Measurements from ENCODE around the gene CYREN. TPM values are rescaled to one million over a fixed set of nuclear protein-coding genes. Genes with fewer than 3 reads are reported as not detected.

Gene CYREN
- polyA plus RNA-seq, 2 of the 4 experiments (the other 2 are of a cell fraction): 59.3 to 70.4 TPM

- Histone ChIP-seq H3K4me3 (no peak overlapping the region), H3K4me2 (no peak overlapping the region), H3K27ac (no peak overlapping the region), H3K4me1 (no peaks in the 10 kb centered on the region), H3K9me3 (no peaks in the 10 kb centered on the region)
- DNase-seq (ENCODE audit: low read depth in 1 of 2, low spot score in 1 of 2) (no peak), ATAC-seq (no peak), FAIRE-seq (no peak)
- ChIA-PET POLR2A (no interaction called here), CTCF (interaction anchor here (0.6 to 1.2 kb wide), 2 partner anchors 16 to 564 kb away, joined by 3 to 4 read pairs; no protein-coding TSS in a partner anchor)
- TF ChIP-seq SMC3 (IDR thresholded peaks at IDR 0.05): no peak
- no peak for TF ChIP-seq KDM5A (IDR thresholded peaks at IDR 0.05)
- no peak for TF ChIP-seq MYC (IDR thresholded peaks at IDR 0.05; ENCODE audit: borderline replicate concordance, low read length)
- TF ChIP-seq RARB (CRISPR knock-in tag; IDR thresholded peaks at IDR 0.05): no peak
- no peak for TF ChIP-seq HOXB13 (CRISPR knock-in tag; IDR thresholded peaks at IDR 0.05; ENCODE audit: low read depth)
- no peak for TF ChIP-seq EHF (CRISPR knock-in tag; IDR thresholded peaks at IDR 0.05)
- no peak for TF ChIP-seq NR3C1 (IDR thresholded peaks at IDR 0.05)
- TF ChIP-seq RFX5 (IDR thresholded peaks at IDR 0.05): no peak
- WGBS (ENCODE audit: missing lambda C conversion rate): 88% methylated on average over 12 of the region's 12 CpGs
These were observed 24.1 kb upstream of the CYREN start for GRCh38 chr7:135194494-135195095.

- 89% methylated on average over 10 of the region's 10 CpGs for WGBS (ENCODE audit: missing lambda C conversion rate)
- TF ChIP-seq FOSL2 (IDR thresholded peaks at IDR 0.05) (no peak), FOSL2 (CRISPR knock-in tag; IDR thresholded peaks at IDR 0.05) (no peak), RCOR1 (IDR thresholded peaks at IDR 0.05; ENCODE audit: low read depth, low read length) (no peak), CBX2 (IDR thresholded peaks at IDR 0.05; ENCODE audit: borderline replicate concordance, low read depth) (no peak), HEYL (CRISPR knock-in tag; IDR thresholded peaks at IDR 0.05) (no peak)
- POLR2A ChIA-PET: no interaction called here
- ATAC-seq: no peak
- no peak for FAIRE-seq
- CTCF ChIA-PET: interaction anchor here (0.6 kb wide), 1 partner anchor 563 kb away, joined by 3 read pairs; no protein-coding TSS in a partner anchor
- Histone ChIP-seq H3K27ac (no peak overlapping the region), H3K4me1 (no peaks in the 10 kb centered on the region), H3K4me2 (no peak overlapping the region), H3K4me3 (no peak overlapping the region), H3K9me3 (no peaks in the 10 kb centered on the region)
- DNase-seq (ENCODE audit: low read depth in 1 of 2, low spot score in 1 of 2): no peak
These were observed 23.1 kb upstream of the CYREN start for GRCh38 chr7:135193615-135194081.

- no peak for DNase-seq (ENCODE audit: low read depth in 1 of 2, low spot score in 1 of 2)
- Histone ChIP-seq H3K4me1 (no peaks in the 10 kb centered on the region), H3K9me3 (no peaks in the 10 kb centered on the region), H3K4me2 (no peak overlapping the region), H3K27ac (no peak overlapping the region), H3K4me3 (no peak overlapping the region)
- TF ChIP-seq MYC (IDR thresholded peaks at IDR 0.05; ENCODE audit: borderline replicate concordance, low read length): no peak
- no peak for TF ChIP-seq MAX (IDR thresholded peaks at IDR 0.05)
- no peak for TF ChIP-seq ZNF302 (CRISPR knock-in tag; IDR thresholded peaks at IDR 0.05)
- TF ChIP-seq RARB (CRISPR knock-in tag; IDR thresholded peaks at IDR 0.05): no peak
- TF ChIP-seq EP300 (IDR thresholded peaks at IDR 0.05): no peak
- TF ChIP-seq POLR2A (IDR thresholded peaks at IDR 0.05; ENCODE audit: low read length): no peak
- TF ChIP-seq SREBF2 (IDR thresholded peaks at IDR 0.05): no peak
- TF ChIP-seq FOXS1 (CRISPR knock-in tag; IDR thresholded peaks at IDR 0.05): no peak
- TF ChIP-seq ZC3H11A (IDR thresholded peaks at IDR 0.05): no peak
- no peak for TF ChIP-seq RAD21 (conservative IDR thresholded peaks at IDR 0.05 in 1 of 2, IDR thresholded peaks at IDR 0.05 in 1 of 2)
- TF ChIP-seq HOXB5 (CRISPR knock-in tag; IDR thresholded peaks at IDR 0.05): no peak
- no peak for TF ChIP-seq PHF8 (IDR thresholded peaks at IDR 0.05; ENCODE audit: borderline replicate concordance, low read depth)
- TF ChIP-seq HMGXB4 (CRISPR knock-in tag; IDR thresholded peaks at IDR 0.05; ENCODE audit: borderline replicate concordance): no peak
- no peak for TF ChIP-seq RCOR1 (IDR thresholded peaks at IDR 0.05; ENCODE audit: low read depth, low read length)
- TF ChIP-seq RNF2 (IDR thresholded peaks at IDR 0.05; ENCODE audit: borderline replicate concordance, low read depth): no peak
- no peak for TF ChIP-seq HES2 (IDR thresholded peaks at IDR 0.05)
- TF ChIP-seq POLR2AphosphoS2 (conservative IDR thresholded peaks at IDR 0.05; ENCODE audit: low read length): no peak
- no peak for TF ChIP-seq KDM5A (IDR thresholded peaks at IDR 0.05)
- 93% methylated on average over 11 of the region's 11 CpGs for WGBS (ENCODE audit: missing lambda C conversion rate)
- POLR2A ChIA-PET: no interaction called here
- FAIRE-seq: no peak
- CTCF ChIA-PET: no interaction called here
- ATAC-seq: no peak
These were observed 22.5 kb upstream of the CYREN start for GRCh38 chr7:135192914-135193536.

All from A549 (cell line).